ENCODE measurements around the gene RANBP10.
A peak's percentile ranks its signal among the peaks of the same experiment; 100 is the strongest.
"Not testable (repeated sequence)": the region's sequence is repeated elsewhere in the genome, so short reads cannot be mapped to it uniquely, and the experiment has no call there.

The RANBP10 gene

GRCh38 chr16:67806428-67807147 lies at the start of gene RANBP10, which contains the start of gene TSNAXIP1:
Gene RANBP10, minus strand, starts transcription at chr16:67806560. Its CDS starts 24 bp downstream, at chr16:67806536.
Gene TSNAXIP1, plus strand, starts transcription at chr16:67806889. Its CDS starts 261 bp downstream, at chr16:67807150.
- DNase-seq, result peak; percentile 97

- DNase-seq, result no peak
These were observed 49.4 kb upstream of the RANBP10 start for GRCh38 chr16:67855789-67856188.

- no peak for DNase-seq
These were observed 47.3 kb upstream of the RANBP10 start for GRCh38 chr16:67853670-67854069.

- DNase-seq, result no peak
These were observed 41.8 kb upstream of the RANBP10 start for GRCh38 chr16:67848118-67848517.

GRCh38 chr16:67847064-67847861 lies 40.9 kb upstream of the RANBP10 start, which contains the start of gene CENPT:
Gene CENPT, minus strand, starts transcription at chr16:67847693. Its CDS starts 13,834 bp downstream, at chr16:67833859.
- DNase-seq, result no peak

GRCh38 chr16:67846320-67847063 lies 40.1 kb upstream of the RANBP10 start, which contains the start of gene NUTF2:
Gene NUTF2, plus strand, starts transcription at chr16:67846933. Its CDS starts 18,198 bp downstream, at chr16:67865131.
- peak; percentile 96 for DNase-seq

GRCh38 chr16:67846063-67846319 lies 39.6 kb upstream of the RANBP10 start:
- no peak for DNase-seq

- no peak for DNase-seq
These were observed 39.1 kb upstream of the RANBP10 start for GRCh38 chr16:67845291-67846062.

- DNase-seq, result no peak
These were observed 38.1 kb upstream of the RANBP10 start for GRCh38 chr16:67844497-67844896.

- no peak for DNase-seq
These were observed 37.0 kb upstream of the RANBP10 start for GRCh38 chr16:67843343-67843765.

GRCh38 chr16:67842509-67843342 lies 36.4 kb upstream of the RANBP10 start:
- peak; percentile 69 for DNase-seq

GRCh38 chr16:67841816-67842508 lies 35.6 kb upstream of the RANBP10 start, which contains the start of gene THAP11:
Gene THAP11, plus strand, starts transcription at chr16:67842320. Its CDS starts 235 bp downstream, at chr16:67842555.
- peak; percentile 95 for DNase-seq

GRCh38 chr16:67841198-67841815 lies 34.9 kb upstream of the RANBP10 start:
- no peak for DNase-seq

- no peak for DNase-seq
These were observed 31.5 kb upstream of the RANBP10 start for GRCh38 chr16:67837811-67838210.

GRCh38 chr16:67837190-67837589 lies 30.8 kb upstream of the RANBP10 start:
- not testable (repeated sequence) for DNase-seq

- DNase-seq, result no peak
These were observed 27.9 kb upstream of the RANBP10 start for GRCh38 chr16:67834242-67834614.

GRCh38 chr16:67833415-67834241 lies 27.3 kb upstream of the RANBP10 start:
- DNase-seq, result peak; percentile 93

- no peak for DNase-seq
These were observed 26.7 kb upstream of the RANBP10 start for GRCh38 chr16:67833030-67833414.

GRCh38 chr16:67828651-67829050 lies 22.3 kb upstream of the RANBP10 start:
- no peak for DNase-seq
